Eye (tissue), 1 donor: ENCODE results near the gene KCNQ1OT1.
A peak's percentile ranks its signal among the peaks of the same experiment; 100 is the strongest.

Source experiments
- DNase-seq: peaks from one replicate; pipeline ENCODE4 v3.0.0-alpha.2; 2015

Gene KCNQ1OT1

DNA sequence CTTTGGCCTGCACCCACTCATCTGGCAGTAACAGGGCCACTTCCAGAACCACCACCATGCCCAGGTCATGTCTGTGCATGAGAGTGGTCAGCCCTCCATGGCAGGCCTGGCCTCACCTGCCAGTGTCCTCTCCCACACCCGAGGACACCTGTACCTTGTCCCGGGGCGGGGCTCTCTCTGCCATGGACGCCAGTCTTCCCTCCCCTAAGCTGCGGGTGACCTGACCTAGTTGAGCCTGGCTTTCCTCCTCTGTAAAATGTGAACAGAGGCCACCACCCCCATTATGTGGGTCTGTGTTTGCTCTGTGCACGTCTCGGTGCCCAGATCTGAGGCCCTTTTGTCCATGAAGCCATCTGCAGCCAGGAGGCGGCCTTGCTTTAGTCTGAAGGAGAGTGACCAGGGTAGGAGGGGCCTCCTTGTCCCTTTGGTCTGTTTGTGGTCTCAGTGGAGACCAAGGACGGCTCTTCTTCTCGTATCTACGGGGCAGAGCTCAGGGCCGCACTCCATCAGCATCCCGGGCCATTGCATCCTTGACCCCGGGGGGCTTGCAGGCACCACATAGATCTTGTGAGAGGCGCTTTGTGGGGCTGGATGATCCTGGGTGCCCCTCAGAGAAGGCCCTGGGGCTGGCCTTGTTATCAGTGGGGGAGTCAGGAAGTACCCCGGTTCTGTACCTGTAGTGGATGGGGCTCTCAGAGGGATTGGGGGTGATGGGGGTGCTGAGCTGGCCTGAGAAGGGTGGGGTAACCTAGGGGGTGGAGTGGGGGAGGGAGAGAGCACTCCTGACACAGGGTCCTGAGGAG is 133.4 kb downstream of the KCNQ1OT1 start:
- no peak for DNase-seq

DNA sequence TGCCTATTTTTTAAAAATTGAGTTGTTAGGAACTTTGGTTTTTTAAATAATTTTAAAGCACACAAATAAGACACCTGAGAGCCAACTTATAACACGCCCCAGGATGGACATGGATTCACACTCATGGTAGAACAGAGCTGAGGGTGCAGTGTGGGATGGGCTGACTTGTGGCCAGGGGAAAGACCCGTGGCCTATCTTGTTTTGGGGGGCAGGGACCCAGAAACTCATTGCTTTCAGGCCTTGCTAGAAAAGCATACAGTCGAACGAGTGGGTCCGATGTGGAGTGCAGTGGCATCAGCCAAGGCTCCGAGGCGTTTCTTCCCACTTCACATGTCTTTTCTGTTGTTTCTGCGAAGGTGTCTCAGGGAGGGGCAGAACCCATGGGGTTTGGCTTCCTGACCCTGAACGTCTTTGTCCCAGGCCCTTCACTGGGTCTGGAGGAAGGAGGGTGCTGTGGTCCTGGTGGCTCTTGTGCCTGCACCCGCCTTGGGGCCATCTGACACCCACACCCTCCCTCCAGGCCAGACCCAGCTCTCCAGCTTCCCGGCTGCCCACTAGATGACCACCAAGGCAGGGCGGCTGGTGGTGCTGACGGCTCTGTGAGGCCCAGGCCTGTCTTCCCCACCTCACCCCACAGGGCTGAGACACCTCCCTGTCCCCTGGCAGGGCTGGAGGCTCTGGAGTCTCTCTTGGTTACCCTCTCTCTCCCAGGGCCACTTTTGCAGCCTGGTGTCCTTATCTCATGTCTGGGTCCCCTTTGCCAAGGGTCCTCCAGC is 134.2 kb downstream of the KCNQ1OT1 start:
- DNase-seq: no peak

- DNase-seq: no peak
These were observed 135.0 kb downstream of the KCNQ1OT1 start for GRCh38 chr11:2564588-2565425.

GRCh38 chr11:2564008-2564530 is 135.7 kb downstream of the KCNQ1OT1 start:
- no peak for DNase-seq

DNA sequence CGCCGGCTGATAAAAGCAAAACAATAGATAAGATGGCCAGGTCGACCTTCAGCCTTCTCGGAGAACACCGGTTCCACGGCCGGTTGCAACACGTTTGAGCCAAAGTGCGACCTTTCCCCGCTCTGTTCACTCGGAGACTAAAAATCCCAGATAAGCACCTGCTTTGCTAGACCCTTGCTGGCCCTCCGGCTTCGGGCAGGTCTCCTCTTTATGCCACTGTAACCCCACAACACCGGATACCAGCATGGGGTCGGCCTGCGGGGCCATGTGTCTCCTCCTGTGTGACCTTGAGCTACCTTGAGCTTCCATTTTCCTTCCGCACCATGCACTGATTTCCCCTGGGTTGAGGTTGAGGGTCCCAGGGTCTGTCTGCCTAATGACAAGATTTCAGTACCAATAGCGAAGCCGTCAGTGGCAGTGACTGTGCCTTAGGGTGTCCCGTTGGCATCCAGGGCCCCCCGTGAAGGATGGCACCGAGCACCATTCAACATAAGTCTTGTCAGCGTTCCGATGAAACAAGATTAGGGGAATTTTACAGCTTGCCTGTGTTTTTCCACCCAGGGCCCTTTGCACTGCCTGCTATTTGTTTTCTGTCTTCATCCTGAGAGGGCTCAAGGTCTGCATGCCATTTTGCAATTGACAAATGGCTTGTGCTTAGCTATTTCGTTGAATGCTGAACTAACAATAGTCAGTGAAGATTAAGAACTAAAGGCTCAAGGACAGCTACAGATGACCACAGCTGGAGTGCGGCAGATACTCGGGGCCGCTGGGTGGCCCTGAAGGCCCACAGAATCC is 136.4 kb downstream of the KCNQ1OT1 start:
- no peak for DNase-seq

DNA sequence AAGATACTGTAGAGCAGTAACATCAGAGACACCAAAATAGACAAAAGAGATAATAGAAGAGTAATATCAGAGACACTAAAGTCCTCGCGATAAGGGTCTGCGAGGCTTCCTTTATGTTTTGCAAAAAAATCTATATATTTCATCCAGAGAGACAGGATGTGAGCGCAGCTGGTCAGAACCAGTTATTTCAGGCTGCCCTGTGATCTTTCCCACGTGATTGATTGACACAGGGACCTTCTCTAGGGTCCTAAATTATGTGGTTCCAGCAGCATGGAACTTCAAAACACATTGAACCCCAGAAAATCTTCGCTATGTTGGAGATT is 136.9 kb downstream of the KCNQ1OT1 start:
- DNase-seq: no peak

GRCh38 chr11:2561696-2562581 is 137.9 kb downstream of the KCNQ1OT1 start:
- DNase-seq: peak; percentile 65

GRCh38 chr11:2559527-2560311 is 140.1 kb downstream of the KCNQ1OT1 start:
- DNase-seq: no peak

DNA sequence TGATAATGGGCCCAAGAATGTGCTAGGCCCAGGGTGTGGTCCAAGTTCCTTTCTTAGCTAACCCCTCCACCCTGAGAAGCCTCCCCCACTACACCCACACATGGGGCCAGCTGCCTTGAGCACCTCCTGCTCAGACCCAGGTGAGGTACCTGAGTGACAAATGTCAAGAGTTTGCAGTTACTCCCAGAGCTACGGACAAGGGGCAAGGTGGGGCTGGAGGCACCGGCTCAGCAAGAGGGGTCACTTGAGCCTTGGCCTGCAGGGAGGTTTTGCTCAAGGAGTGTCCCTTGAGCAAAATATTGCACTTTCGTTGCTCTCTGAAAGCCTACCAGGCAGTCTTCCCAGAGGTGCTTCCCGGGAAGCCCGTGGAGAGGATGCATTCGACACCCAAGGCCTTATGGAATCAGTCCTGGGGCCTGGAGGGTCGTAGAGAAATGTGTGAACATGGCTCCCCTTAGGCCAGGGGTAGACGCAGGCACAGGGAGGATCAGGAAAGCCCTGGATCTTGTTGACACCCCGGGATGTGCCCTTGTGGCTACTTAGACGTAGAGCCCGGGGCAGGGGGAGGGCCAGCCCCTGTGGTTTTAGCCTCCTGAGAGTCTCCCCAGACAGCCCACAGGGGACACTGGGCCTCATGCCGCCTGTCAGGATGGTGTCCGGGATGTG is 140.8 kb downstream of the KCNQ1OT1 start:
- DNase-seq: no peak

DNA sequence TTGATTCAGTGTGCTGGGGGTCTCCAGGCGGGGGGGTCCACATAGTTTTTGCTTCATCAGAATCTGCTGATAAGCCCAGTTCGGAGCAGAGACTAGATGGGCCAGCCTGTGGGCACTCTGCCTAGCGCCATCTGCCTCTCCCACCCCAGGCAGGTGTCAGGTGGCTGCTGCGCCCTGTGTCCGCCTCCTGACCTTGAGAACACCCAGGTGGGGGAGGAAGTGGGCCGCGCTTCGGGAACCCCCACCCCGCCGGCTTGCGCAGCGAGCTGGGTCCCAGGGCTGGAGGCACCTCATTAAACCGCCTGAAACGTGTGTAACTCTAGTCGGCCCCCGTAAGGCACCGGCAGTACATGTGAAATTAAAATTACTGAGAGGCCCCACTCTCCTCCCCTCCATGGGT is 141.4 kb downstream of the KCNQ1OT1 start:
- no peak for DNase-seq
